NCI-H1092 treated with DMSO at 0.1 percent for 48 hours (cell line): ENCODE measurements around the gene TRIM36.

Source experiments
- DNase-seq: peaks from one replicate; lab custom pipeline; 2025; lab: John Stamatoyannopoulos, UW

Gene TRIM36

GRCh38 chr5:115165790-115166189 is 3.9 kb downstream of the TRIM36 start:
- no peak for DNase-seq

GRCh38 chr5:115160975-115161475 is 8.7 kb downstream of the TRIM36 start:
- DNase-seq: peak; percentile 1

GRCh38 chr5:115151208-115151805 is 18.4 kb downstream of the TRIM36 start:
- DNase-seq: no peak

GRCh38 chr5:115150512-115150911 is 19.2 kb downstream of the TRIM36 start:
- no peak for DNase-seq

GRCh38 chr5:115147052-115147451 is 22.7 kb downstream of the TRIM36 start:
- DNase-seq: no peak

GRCh38 chr5:115136294-115136693 is 33.4 kb downstream of the TRIM36 start:
- no peak for DNase-seq

GRCh38 chr5:115132465-115132864 is 37.2 kb downstream of the TRIM36 start:
- DNase-seq: no peak

GRCh38 chr5:115126303-115126702 is 43.4 kb downstream of the TRIM36 start:
- DNase-seq: no peak

- DNase-seq: no peak
Measured at GRCh38 chr5:115124741-115125140, 45.0 kb downstream of the TRIM36 start.

GRCh38 chr5:115116001-115116400 is 53.7 kb downstream of the TRIM36 start:
- DNase-seq: no peak

- DNase-seq: no peak
Measured at GRCh38 chr5:115109840-115110239, 59.9 kb downstream of the TRIM36 start.

GRCh38 chr5:115109356-115109755 is 60.4 kb downstream of the TRIM36 start:
- no peak for DNase-seq

GRCh38 chr5:115100319-115100955 is 69.3 kb downstream of the TRIM36 start:
- DNase-seq: no peak

- DNase-seq: peak; percentile 26
Measured at GRCh38 chr5:115098041-115098702, 71.5 kb downstream of the TRIM36 start.

- DNase-seq: no peak
Measured at GRCh38 chr5:115097236-115097635, 72.5 kb downstream of the TRIM36 start.

- no peak for DNase-seq
Measured at GRCh38 chr5:115096034-115096769, 73.5 kb downstream of the TRIM36 start.

- DNase-seq: no peak
Measured at GRCh38 chr5:115087951-115088350, 81.8 kb downstream of the TRIM36 start.

- no peak for DNase-seq
Measured at GRCh38 chr5:115086473-115086872, 83.2 kb downstream of the TRIM36 start.

GRCh38 chr5:115084246-115084793 is 85.4 kb downstream of the TRIM36 start:
- no peak for DNase-seq

GRCh38 chr5:115079924-115080623 is 89.6 kb downstream of the TRIM36 start:
- no peak for DNase-seq
